Pulmonary artery endothelial cell (primary cell): Measurements from ENCODE around the gene CROCC2. TPM values are rescaled to one million over a fixed set of nuclear protein-coding genes. Genes with fewer than 3 reads are reported as not detected.

Source experiments
- DNase-seq: peaks from one replicate; pipeline ENCODE4 v3.0.0-alpha.2; 2011; ENCODE audit warnings: low read depth, low spot score
- total RNA-seq: library from RNA; depleted of rRNA; stranded (reverse); fragments of >200 nt; gene quantifications from 2 replicates; pipeline ENCODE4 v1.2.3, GENCODE V29; 2014

CROCC2 gene
- not detected in 2 replicates for total RNA-seq

DNA sequence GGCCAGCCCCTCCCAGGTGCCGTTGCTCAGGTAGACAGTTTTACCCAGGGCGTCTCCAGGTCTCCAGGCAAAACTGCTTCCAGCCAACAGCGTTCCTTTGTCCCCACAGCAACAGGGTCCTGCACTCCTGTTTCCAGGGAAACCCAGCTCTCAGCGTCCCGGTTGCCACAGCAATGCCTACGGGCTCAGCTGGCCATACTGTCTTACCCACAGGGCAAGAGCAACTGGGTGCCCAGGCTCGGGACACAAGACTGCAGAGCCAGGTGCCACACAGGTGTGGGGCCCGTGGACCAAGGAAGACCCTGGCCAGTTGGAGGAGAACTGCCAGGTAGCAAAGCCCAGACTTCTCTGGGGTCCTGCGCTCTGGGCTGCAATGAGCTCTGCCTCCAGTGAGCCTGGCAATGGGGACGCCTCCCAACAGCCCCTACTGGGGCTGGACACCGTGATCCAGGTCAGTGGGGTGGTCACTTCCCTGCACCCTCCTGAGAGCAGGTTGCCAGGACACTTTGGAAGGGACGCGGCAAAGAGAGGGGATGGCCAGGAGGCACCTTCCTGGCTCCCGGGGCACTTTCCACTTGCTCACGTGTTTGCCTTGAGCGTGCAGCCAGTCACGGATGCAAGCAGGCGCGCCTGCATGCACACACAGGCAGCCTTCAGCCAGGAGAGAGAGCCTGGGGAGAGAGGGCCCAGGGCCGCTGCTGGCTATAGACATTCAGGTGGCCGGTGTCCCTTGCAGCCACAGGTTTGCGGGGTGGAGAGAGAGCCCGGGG, at the start of gene CROCC2:
TSS of gene CROCC2 (plus strand) at position 196 of the 770 bp plus-strand sequence. CDS start at position 374, 178 bp downstream.
- DNase-seq = no peak

DNA sequence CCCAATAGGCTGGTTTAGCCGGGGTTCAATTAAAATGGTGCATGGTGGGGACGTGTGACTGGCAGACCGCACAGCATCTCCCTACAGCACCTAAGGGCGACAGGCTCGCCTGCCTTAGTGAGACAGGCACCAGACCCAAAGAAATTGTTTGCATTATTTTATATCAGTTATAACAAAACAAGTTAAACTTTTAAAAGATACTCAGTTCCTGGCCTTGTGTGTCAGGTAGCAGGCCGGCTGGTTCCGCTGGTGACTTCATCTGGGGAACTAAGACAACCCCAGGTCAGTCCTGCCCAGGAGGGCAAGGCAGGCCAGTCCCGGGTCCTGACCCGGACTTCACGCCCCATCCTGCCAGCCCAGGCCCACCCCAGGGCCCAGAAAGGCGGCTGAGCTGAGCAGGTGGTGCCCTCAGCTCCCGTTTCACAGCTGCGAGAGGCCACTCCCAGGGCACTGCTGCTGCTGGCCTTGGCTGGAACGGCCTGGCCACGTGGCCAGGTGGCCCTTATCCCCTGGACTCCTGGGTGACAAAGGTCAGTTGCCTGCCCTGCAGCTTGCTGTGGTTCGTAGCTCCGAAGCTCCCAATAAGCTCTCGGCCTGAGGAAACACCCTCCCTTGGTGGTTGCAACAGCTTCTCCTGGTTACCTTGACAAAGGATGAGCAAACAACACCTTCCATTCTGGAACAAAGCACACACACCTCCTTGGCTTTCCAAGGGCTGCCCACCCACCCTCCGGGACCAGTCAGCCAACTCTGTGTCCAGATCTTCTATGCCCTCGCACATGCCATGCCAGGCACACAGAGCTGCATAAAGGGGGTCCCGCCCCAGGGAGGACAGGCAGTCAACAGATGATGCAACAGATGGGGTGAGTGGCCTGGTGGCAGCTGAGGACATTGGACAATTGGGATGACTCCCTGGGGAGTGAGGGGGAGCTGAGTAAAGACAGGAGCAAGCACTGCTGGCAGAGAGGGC, 48.8 kb upstream of the CROCC2 start:
- no peak for DNase-seq

DNA sequence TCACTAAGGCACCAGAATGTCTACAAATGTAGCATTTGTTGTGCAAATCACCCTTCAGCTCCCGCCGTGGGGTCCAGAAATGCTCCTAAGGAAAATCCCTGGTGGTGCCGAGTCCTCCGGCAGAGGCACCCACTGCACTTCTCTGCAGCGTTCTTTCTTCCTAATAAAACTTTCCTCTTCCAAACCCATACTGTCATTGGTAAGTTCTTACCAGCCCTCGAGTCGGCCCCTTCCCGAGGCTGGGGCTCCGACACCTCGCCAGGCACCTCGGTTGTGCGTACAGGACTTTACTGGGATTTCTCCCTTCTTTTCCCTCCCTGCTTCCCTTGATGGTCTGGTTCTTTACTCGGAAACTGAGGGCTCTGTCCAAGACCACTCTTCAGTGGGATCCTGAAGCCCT, 47.8 kb upstream of the CROCC2 start:
- no peak for DNase-seq

DNA sequence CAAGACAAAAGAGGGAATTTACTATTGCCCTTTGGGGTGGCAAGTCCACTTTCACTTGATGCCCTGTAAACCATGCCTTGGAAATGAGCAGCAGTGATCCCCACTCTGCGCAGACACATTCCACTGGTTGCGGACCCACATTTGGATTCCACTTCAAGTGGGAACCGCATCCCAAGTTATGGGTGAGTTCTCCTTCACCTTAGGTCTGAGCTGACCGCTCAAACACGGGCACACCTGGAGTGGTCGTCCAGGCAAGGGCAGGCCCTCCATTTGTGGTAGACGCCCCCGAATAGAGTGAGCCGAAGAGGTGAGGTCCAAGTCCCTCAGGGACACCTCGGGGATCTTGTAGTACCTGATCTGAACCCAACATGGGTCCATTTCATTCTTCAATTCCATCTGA, 47.3 kb upstream of the CROCC2 start:
- DNase-seq = no peak

DNA sequence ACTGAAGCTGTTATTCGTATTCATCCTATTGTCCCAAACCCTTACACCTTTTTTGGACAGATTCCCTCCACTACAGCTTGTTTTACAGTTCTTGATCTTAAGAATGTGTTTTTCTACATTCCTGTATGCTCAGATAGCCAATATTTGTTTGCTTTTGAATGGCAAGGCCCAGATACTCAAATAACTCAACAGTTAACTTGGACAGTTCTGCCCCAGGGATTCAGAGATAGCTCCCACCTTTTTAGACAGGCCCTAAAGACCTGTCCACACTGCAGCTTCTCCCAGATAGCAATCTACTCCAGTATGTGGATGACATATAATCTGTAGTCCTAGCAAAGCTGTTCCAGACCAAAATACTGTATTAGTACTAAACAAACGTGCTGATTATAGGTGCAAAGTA, 44.6 kb upstream of the CROCC2 start:
- DNase-seq = no peak

DNA sequence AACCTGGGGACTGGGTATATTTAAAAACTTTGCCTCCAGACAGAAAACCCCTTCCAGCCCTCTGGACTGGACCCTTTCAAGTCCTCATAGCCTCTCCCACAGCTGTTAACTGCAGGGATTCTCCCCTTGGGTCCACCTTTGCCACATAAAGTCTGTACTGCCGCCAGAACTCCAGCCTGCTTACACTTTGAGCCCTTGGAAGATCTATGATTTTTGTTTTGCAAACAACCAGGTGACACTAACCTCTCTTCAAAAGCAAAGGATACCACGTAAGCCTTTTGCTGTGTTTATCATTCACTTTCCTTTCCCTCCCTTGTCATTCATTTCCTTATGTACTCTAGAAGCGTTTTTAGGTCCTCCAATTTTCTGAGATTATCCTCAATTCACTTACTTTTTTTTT, 41.7 kb upstream of the CROCC2 start:
- DNase-seq = no peak

DNA sequence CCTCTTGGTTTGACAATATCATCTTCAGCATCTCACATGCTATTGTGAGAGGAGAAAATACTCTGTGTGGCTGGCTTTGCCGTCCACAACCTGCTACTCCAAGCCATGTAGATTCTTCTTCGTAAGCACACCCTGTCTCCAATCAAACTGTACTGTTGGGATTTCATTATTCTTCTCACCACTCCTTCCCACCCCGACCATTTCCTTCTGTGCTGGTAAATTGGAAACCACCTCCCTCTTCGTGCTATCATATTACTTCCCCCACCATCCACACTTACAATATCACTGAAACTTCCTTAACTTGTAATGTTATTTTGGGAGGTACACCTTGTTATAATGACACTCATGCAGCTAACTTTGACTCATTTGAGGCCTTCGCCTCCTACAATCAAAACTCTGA, 40.7 kb upstream of the CROCC2 start:
- DNase-seq = no peak

DNA sequence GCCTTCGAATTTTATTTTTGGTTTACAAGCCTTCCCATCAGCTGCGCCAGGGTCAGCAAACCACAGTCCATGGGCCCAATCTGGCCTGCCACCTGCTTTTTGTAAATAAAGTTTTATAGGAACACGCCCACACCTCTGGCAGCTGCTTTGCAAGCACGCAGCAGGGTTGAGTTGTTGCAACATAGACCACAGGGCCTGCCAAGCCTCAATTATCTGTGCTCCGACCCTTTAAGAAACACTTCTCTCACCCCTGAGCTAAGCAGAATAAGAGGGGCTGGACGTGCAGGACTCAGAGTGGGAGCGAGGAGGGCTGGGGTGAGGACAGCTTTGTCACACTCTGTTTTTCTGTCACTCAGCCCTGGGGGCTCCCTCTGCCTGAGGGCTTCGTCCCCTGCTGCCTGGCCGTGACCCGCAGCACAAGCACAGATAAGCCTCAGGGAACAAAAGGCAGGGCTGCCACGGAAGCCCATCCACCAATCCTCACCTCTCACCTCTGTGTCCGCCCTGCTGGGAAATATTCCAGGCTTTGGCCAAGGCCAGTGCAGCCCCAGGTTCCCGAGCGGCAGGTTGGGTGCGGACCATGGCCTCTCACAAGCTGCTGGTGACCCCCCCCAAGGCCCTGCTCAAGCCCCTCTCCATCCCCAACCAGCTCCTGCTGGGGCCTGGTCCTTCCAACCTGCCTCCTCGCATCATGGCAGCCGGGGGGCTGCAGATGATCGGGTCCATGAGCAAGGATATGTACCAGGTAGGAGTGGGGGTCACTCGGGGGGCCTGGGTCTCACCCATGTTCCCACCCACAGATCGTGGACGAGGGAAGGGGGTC, 37.6 kb upstream of the CROCC2 start, which contains the start of gene AGXT:
TSS of gene AGXT (plus strand) at position 539 of the 823 bp plus-strand sequence. CDS start at position 581, 42 bp downstream.
- DNase-seq = no peak

DNA sequence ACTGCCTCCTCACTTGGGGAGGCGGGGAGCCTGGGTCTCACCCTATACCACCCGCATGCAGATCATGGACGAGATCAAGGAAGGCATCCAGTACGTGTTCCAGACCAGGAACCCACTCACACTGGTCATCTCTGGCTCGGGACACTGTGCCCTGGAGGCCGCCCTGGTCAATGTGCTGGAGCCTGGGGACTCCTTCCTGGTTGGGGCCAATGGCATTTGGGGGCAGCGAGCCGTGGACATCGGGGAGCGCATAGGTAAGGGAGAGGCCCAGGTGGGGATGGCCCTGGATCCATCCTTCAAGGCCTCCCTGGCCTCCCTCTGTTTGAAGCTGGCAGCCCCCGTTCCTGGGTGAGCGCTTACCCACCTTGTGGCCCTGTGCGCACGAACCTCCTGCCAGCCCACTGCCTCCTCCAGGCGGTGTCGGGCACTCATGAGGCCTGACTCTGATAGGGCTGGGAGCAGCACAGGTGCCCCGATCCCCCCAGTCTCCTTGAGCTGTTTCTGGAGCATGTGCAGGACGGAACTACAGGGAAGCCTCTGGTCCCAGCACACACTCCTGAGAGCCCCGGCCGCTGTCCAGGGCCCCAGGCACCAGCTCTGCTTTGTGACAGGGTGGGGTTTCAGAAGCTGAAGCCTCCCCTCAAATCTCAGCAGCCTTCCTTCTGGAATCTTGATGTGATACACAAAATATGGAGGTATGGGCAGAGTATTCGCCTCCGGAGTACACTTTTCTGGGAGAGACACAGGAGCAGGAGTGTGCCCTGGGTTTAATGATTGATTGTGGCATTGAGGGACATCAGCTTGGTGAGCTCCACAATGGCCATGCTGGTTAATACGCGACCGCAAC, 36.8 kb upstream of the CROCC2 start:
- DNase-seq = no peak

DNA sequence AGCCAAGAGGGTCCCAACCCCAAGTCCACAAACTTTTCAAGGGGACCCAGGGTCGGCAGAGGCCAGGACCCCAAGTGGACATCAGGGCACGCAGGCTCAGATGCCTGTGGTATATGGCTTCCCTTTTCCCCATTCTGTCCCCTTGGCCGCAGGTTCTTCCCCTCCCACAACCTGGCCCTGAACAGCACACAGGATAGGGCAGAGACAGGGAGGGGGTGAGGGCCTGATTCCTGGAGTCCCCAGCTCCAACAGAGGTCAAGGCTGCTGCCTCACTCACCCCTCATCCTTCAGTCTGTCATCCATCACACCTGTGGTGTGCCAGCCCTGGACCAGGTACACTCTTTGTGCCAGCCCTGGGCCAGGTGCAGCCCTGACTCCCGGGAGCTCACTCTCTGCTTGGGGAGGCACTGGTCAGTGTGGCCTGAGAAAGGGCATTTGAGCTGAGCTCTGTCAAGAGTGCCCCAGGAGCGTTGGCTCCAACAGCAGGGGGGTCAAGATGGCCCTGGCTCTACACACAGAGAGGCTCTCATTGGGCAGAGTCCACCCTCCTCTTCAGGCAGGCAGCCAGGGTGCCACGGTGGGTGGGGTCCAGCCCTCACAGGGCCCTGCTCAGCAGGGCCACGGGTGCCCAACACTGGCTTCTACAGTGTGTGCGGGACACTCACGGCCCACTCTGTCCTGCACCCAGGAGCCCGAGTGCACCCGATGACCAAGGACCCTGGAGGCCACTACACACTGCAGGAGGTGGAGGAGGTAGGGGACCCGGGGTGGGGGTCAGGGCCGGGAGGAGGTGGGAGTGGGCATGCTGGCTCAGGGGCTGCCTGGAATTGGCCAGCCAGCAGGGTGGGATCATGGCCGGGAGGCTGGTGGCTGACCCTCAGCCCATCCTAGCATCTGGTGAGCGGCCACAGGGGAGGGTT, 35.9 kb upstream of the CROCC2 start:
- no peak for DNase-seq

DNA sequence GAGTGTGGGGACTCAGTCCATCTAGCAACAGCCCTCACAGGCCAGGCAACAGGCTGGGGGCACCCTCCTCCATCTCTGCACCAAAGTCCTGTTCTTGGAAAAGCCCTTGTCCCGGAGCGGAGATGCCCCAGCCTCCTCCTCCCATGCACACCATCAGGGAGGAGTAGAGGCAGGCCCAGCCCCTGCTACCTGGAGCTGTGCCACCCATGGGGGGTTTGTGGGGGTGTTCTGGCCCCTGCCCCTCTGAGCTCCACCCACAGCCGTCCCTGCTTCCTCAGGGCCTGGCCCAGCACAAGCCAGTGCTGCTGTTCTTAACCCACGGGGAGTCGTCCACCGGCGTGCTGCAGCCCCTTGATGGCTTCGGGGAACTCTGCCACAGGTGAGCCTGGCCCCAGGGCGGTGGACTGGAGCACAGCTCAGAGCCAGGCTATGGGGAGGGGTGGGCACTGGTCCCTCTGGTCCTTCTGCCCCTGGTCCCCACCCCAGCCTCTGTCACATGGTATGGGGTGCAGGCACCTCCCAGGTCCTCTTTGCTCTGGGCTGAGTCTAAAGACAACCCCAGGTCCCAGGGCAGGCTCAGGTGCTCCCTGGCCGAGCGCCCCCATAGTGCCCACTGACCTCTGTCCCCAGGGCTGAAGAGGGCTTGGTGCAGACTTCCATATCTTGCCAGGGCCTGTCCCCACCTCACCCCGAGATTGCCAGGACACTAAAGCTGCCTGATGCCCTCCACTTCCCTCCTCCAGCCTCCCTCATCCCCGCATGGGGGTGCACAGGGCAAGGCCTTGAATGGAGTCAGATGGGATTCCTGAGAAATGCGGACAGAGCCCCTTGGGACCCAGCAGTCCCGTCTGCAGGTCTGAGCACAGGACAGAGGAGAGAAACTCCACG, 34.8 kb upstream of the CROCC2 start:
- DNase-seq = no peak

DNA sequence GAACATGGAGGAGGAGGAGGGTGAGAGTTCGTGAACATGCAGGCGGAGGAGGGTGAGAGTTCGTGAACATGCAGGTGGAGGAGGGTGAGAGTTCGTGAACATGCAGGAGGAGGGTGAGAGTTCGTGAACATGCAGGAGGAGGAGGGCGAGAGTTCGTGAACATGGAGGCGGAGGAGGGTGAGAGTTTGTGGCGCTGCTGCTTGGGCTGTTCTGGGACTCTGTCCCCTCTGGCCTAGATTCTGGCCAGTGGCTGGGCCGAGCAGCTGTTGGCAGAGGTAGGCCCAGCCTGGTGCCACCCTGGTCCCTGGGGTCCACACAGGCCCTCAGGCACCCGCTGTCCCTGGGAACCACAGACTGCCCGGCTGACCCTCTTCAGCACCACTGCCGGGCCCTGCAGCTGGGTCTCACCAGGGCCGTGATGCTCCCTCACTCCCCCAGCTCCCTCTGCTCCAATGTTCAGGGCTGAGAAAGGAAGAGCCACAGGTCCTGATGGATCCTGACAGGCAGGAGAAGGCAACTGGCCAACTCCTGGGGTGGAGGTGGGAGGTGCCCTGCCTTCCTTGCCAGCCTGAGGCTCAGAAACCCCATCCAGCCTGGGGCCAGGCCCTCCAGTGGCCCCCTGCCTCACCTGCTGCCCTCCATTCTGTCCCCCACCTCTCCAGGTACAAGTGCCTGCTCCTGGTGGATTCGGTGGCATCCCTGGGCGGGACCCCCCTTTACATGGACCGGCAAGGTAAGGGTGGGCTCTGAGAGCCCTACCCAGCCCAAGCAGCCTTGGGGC, 33.6 kb upstream of the CROCC2 start:
- no peak for DNase-seq

DNA sequence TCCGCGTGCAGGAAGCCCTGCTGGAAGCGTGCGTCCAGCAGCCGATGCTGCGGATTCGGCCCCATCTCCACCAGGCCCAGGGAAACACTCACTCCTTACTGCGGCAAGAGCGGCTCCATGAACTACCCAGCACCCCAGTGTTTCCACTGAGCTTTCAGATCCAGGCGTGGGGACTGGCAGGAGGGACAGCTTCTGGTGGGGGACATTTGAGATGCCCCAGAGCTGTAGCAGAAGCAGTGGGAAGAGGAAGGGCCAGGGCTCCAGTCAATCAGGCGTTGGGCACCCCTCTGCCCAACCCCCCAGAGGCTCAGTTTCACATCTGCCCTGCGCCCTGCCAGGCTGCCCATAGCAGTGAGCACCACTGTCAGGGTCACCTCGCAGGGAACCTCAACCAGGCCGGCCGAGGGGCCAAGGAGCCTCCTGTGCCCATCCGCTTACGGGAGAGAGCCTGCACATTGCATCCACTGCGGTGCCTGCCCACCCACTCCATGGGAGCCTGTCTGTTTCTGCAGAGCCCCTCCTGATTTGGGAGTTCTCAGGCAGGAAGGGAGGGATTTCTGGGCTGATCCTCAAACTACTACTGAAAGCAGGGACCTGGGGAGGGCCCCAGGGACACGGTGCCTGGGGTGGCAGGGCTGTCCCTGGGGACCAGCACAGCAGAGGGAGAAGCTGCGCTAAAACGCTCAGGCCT, 32.9 kb upstream of the CROCC2 start:
- no peak for DNase-seq

DNA sequence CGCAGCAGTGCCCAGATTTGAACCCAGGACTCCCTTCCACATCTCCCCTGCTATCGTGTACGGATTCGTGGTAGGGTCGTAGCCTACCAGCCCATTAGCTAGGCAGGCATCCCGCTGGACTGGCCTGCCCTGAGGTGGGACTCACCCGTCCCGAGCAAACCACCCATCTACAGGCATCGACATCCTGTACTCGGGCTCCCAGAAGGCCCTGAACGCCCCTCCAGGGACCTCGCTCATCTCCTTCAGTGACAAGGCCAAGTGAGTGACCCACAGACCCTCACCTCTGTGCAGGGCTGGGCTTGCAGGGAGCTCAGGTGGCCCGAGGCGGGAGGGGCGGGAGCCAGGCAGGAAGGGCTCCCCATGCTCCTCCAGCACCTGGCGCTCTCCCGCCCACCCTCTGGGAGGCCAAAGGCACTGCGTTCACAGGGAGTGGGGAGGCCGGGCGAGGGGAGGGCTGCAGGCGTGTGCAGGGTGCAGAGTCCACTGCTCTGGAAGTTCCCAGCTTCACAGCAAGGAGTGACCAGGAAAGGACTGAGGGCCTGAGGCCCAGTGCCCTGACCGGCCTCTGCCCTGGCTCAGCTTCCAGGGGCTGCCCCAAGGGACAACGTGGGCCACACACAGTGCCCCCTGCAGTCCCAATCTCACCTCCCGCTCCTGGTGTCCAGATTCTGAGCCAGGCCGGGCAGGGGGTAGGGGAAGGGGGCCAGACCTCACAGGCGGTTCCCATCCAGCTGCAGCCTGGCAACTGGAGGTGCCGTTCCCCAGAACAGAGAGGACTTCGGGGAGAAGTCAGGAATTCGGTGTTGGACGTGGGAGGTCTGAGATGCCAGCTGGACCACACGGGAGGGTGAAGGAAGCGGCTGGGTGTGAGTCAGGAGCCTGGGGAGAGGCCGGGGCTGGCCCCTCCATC, 32.1 kb upstream of the CROCC2 start:
- no peak for DNase-seq

DNA sequence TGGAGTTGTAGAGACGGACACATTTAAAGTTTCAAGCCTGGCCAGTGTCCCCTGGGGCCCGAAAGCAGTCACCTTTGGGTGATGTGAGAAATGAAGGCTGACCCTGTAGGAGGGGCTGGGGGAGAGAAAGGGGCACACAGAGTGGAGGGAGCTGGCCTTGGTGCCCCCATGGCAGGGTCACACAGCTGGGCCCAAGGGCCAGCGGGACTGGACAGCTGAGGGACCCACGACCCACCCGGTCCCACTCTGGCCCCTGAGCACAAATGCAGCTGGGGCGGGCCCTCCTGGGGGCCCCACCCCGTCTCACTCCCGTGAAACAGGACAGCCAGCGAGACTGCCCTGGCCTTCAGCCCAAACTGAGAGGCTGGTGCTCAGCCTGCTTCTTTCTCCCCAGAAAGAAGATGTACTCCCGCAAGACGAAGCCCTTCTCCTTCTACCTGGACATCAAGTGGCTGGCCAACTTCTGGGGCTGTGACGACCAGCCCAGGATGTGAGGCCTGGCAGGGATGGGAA, 31.4 kb upstream of the CROCC2 start:
- no peak for DNase-seq
